Memory B cell (primary cell): ENCODE results near the gene ACOT6.
A peak's percentile ranks its signal among the peaks of the same experiment; 100 is the strongest.
"Not testable (repeated sequence)": the region's sequence is repeated elsewhere in the genome, so short reads cannot be mapped to it uniquely, and the experiment has no call there.

Experiments used
- ATAC-seq: fragments of 150-1000 bp; cut with Tn5 transposase; 2 replicates; pipeline ENCODE4 v1.10.0; 2021; ENCODE audit warnings: low read depth, mild to moderate bottlenecking, moderate library complexity
- DNase-seq, 2 donors: peaks; one replicate each; pipeline ENCODE4 v3.0.0; 2022; ENCODE audit warnings: low spot score in 2 of 2
- H3K27ac Mint-ChIP-seq: one replicate; pipeline ENCODE4 v1.8.0; 2022; ENCODE audit warnings: mild to moderate bottlenecking, moderate library complexity, mixed read lengths
- H3K27me3 Mint-ChIP-seq: one replicate; pipeline ENCODE4 v1.8.0; 2022; ENCODE audit warnings: mixed read lengths
- H3K36me3 Mint-ChIP-seq: one replicate; pipeline ENCODE4 v1.8.0; 2022; ENCODE audit warnings: mild to moderate bottlenecking, mixed read lengths
- H3K4me1 Mint-ChIP-seq: one replicate; pipeline ENCODE4 v1.8.0; 2022; ENCODE audit warnings: mixed read lengths
- H3K4me3 Mint-ChIP-seq: one replicate; pipeline ENCODE4 v1.8.0; 2022; ENCODE audit warnings: mild to moderate bottlenecking, moderate library complexity, mixed read lengths
- H3K9me3 Mint-ChIP-seq: one replicate; pipeline ENCODE4 v1.8.0; 2022; ENCODE audit warnings: mixed read lengths

The ACOT6 gene, protein sequence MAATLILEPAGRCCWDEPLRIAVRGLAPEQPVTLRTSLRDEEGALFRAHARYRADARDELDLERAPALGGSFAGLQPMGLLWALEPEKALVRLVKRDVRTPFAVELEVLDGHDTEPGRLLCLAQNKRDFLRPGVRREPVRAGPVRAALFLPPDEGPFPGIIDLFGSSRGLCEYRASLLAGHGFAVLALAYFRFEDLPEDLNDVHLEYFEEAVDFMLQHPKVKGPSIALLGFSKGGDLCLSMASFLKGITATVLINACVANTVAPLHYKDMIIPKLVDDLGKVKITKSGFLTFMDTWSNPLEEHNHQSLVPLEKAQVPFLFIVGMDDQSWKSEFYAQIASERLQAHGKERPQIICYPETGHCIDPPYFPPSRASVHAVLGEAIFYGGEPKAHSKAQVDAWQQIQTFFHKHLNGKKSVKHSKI

DNA sequence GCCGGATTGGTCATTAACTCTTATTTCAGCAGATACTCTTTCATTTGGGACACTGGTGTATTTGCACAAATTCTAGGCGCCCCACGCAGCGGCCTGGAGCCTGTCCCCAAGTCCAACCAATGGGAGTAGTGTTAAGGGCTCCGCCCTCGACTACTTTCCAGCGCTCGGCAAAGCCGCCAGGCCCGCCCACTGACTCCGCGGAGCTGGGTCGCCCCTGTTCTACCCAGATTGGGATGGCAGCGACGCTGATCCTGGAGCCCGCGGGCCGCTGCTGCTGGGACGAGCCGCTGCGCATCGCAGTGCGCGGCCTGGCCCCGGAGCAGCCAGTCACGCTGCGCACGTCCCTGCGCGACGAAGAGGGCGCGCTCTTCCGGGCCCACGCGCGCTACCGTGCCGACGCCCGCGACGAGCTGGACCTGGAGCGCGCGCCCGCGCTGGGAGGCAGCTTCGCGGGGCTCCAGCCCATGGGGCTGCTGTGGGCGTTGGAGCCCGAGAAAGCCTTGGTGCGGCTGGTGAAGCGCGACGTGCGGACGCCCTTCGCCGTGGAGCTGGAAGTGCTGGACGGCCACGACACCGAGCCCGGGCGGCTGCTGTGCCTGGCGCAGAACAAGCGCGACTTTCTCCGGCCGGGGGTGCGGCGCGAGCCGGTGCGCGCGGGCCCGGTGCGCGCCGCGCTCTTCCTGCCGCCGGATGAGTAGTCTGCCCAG, at the start of gene ACOT6:
ACOT6 (plus strand) TSS at position 179 of the 707 bp plus-strand sequence; CDS start at position 234, 55 bp downstream.
- peak within 1 kb of the TSS; percentile 91 for H3K4me3 Mint-ChIP-seq
- peak; percentile 43 to 66 for DNase-seq
- H3K9me3 Mint-ChIP-seq, result no peaks in the 10 kb centered on the region
- H3K4me1 Mint-ChIP-seq, result no peaks in the 10 kb centered on the region
- peak within 1 kb of the TSS; percentile 81 for H3K27ac Mint-ChIP-seq
- H3K27me3 Mint-ChIP-seq, result no peaks in the 10 kb centered on the region
- H3K36me3 Mint-ChIP-seq, result no peaks in the 10 kb centered on the region
- peak; percentile 82 for ATAC-seq

DNA sequence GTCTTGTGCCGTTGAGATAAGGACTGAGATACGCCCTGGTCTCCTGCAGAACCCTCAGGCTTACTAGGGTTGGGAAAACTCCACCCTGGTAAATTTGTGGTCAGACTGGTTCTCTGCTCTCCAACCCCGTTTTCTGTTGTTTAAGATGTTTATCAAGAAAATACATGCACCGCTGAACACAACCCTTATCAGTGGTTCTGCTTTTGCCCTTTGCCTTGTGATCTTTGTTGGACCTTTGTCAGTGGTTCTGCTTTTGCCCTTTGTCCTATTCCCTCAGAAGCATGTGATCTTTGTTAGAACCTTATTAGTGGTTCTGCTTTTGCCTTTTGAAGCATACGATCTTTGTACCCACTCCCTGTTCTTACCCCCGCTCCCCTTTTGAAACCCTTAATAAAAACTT, 49.6 kb upstream of the ACOT6 start:
- not testable (repeated sequence) for H3K27me3 Mint-ChIP-seq, DNase-seq, H3K9me3 Mint-ChIP-seq, H3K27ac Mint-ChIP-seq, ATAC-seq, H3K4me1 Mint-ChIP-seq, H3K4me3 Mint-ChIP-seq
- peaks cover 16% of the 10 kb centered on the region for H3K36me3 Mint-ChIP-seq

- not testable (repeated sequence) for H3K9me3 Mint-ChIP-seq, H3K27me3 Mint-ChIP-seq, H3K4me3 Mint-ChIP-seq, ATAC-seq, DNase-seq, H3K27ac Mint-ChIP-seq
- Mint-ChIP-seq H3K4me1 (peaks cover 24% of the 10 kb centered on the region), H3K36me3 (peaks cover 16% of the 10 kb centered on the region)
These were observed 45.9 kb upstream of the ACOT6 start for GRCh38 chr14:73566431-73566830.

GRCh38 chr14:73566935-73567334, 45.4 kb upstream of the ACOT6 start:
- not testable (repeated sequence) for DNase-seq, ATAC-seq, H3K27ac Mint-ChIP-seq, H3K27me3 Mint-ChIP-seq, H3K9me3 Mint-ChIP-seq, H3K4me3 Mint-ChIP-seq
- Mint-ChIP-seq H3K36me3 (peaks cover 11% of the 10 kb centered on the region), H3K4me1 (peaks cover 24% of the 10 kb centered on the region)

DNA sequence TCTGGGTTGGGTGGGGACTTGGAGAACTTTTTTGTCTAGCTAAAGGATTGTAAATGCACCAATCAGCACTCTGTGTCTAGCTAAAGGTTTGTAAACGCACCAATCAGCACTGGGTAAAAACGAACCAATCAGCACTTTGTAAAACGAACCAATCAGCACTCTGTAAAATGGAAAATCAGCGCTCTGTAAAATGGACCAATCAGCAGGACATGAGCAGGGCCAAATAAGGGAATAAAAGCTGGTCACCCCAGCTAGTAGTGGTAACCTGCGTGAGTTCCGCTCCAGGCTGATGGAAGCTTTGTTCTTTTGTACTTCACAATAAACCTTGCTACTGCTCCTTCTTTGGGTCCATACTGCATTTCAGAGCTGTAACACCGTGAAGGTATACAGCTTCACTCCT, 45.0 kb upstream of the ACOT6 start:
- no peak overlapping the region for H3K4me3 Mint-ChIP-seq
- no peak for ATAC-seq
- no peak for DNase-seq
- peaks cover 2% of the 10 kb centered on the region for H3K9me3 Mint-ChIP-seq
- peaks cover 10% of the 10 kb centered on the region for H3K36me3 Mint-ChIP-seq
- H3K27ac Mint-ChIP-seq, result peak overlapping the region; percentile 94
- no peaks in the 10 kb centered on the region for H3K27me3 Mint-ChIP-seq
- H3K4me1 Mint-ChIP-seq, result peaks cover 24% of the 10 kb centered on the region

- peaks cover 24% of the 10 kb centered on the region for H3K4me1 Mint-ChIP-seq
- peaks cover 8% of the 10 kb centered on the region for H3K36me3 Mint-ChIP-seq
- H3K9me3 Mint-ChIP-seq, result no peaks in the 10 kb centered on the region
- DNase-seq (no peak), ATAC-seq (no peak)
- no peaks in the 10 kb centered on the region for H3K27me3 Mint-ChIP-seq
- peak overlapping the region; percentile 94 for H3K27ac Mint-ChIP-seq
- peak overlapping the region; percentile 96 for H3K4me3 Mint-ChIP-seq
These were observed 44.1 kb upstream of the ACOT6 start for GRCh38 chr14:73567951-73568885.

DNA sequence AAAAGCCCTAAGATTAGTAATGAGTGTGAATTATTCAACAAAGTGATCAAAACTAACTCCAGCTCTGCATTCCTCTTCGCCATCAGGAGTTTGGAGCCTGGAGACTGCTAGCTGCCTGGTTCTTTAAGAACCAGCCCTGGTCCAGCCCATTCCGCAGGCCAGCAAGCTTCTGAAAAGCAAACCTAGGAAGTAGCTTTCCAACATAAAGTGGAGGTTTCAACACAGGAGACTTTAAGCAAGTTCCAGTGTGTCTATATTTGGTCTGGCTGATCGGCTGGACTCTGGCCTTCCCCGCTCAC, 43.5 kb upstream of the ACOT6 start:
- DNase-seq, result peak in 1 of 2 donors; percentile 27
- H3K27ac Mint-ChIP-seq, result peak overlapping the region; percentile 94
- not testable (repeated sequence) for H3K36me3 Mint-ChIP-seq, ATAC-seq, H3K27me3 Mint-ChIP-seq, H3K9me3 Mint-ChIP-seq
- peaks cover 24% of the 10 kb centered on the region for H3K4me1 Mint-ChIP-seq
- peak overlapping the region; percentile 96 for H3K4me3 Mint-ChIP-seq

DNA sequence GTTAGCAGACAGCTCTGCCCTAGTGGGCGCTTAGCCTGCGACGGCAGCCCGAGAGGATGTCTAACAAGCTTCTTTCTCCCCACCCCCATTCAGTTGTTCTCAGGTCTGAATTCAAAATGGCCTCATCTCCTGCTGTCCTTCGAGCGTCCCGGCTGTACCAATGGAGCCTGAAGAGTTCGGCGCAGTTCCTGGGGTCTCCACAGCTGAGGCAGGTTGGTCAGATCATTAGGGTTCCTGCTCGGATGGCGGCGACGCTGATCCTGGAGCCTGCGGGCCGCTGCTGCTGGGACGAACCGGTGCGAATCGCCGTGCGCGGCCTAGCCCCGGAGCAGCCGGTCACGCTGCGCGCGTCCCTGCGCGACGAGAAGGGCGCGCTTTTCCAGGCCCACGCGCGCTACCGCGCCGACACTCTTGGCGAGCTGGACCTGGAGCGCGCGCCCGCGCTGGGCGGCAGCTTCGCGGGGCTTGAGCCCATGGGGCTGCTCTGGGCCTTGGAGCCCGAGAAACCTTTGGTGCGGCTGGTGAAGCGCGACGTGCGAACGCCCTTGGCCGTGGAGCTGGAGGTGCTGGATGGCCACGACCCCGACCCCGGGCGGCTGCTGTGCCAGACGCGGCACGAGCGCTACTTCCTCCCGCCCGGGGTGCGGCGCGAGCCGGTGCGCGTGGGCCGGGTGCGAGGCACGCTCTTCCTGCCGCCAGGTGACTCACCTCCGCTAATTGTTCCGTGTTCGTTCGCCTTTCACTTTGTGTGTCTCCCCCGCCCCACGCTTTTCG, 42.9 kb upstream of the ACOT6 start, which contains the start of gene ACOT2:
ACOT2 (plus strand) TSS at position 29 of the 774 bp plus-strand sequence; CDS start at position 57, 28 bp downstream.
- Mint-ChIP-seq H3K4me3 (peak within 1 kb of the TSS; percentile 96), H3K4me1 (peaks cover 24% of the 10 kb centered on the region), H3K27ac (peak within 1 kb of the TSS; percentile 94)
- not testable (repeated sequence) for H3K9me3 Mint-ChIP-seq, H3K36me3 Mint-ChIP-seq, H3K27me3 Mint-ChIP-seq
- peak; percentile 59 to 61 for DNase-seq
- peak; percentile 68 for ATAC-seq

DNA sequence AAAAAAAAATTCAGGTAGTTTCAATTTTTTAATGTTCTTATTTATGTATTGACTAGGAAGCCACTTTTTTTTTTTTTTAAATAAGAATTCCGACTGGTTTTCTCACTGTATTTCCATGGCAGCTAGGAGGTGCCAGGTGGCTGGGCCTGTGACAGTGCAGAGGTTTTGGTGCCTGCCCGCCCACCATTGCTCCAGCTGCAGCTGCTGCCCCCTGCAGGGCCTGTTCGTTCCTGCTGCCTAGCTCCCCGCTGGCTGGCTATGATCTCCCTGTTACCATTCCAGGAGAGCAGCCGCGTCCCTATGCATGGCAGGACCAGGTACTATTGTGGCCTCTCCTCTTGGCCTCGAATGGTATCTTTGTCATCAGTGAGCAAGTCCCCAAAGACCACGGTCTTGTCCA, 41.4 kb upstream of the ACOT6 start:
- Mint-ChIP-seq H3K4me1 (peaks cover 20% of the 10 kb centered on the region), H3K27ac (peak overlapping the region; percentile 50), H3K4me3 (peak overlapping the region; percentile 44)
- ATAC-seq, result peak; percentile 67
- not testable (repeated sequence) for H3K36me3 Mint-ChIP-seq, H3K27me3 Mint-ChIP-seq, H3K9me3 Mint-ChIP-seq
- peak; percentile 64 to 67 for DNase-seq

- H3K4me3 Mint-ChIP-seq, H3K27ac Mint-ChIP-seq: not testable (repeated sequence)
These were observed 39.3 kb upstream of the ACOT6 start for GRCh38 chr14:73573034-73573433.

DNA sequence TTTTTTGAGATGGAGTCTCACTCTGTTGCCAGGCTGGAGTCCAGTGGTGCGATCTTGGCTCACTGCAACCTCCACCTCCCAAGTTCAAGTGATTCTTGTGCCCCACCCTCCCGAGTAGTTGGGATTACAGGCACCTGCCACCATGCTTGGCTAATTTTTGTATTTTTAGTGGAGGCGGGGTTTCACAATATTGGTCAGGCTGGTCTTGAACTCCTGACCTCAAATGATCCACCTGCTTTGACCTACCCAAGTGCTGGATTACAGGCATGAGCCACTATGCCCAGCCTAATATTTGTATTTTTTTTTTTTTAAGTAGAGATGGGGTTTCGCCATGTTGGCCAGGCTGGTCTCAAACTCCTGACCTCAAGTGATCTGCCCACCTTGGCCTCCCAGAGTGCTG, 38.6 kb upstream of the ACOT6 start:
- not testable (repeated sequence) for DNase-seq, H3K4me1 Mint-ChIP-seq, H3K27me3 Mint-ChIP-seq, H3K9me3 Mint-ChIP-seq, ATAC-seq, H3K27ac Mint-ChIP-seq, H3K4me3 Mint-ChIP-seq
- peaks cover 11% of the 10 kb centered on the region for H3K36me3 Mint-ChIP-seq

More at GRCh38 chr14:73573034-73573433, 39.3 kb upstream of the ACOT6 start:
- not testable (repeated sequence) for H3K9me3 Mint-ChIP-seq, DNase-seq, H3K27me3 Mint-ChIP-seq, ATAC-seq
- Mint-ChIP-seq H3K36me3 (peaks cover 11% of the 10 kb centered on the region), H3K4me1 (peaks cover 15% of the 10 kb centered on the region)

DNA sequence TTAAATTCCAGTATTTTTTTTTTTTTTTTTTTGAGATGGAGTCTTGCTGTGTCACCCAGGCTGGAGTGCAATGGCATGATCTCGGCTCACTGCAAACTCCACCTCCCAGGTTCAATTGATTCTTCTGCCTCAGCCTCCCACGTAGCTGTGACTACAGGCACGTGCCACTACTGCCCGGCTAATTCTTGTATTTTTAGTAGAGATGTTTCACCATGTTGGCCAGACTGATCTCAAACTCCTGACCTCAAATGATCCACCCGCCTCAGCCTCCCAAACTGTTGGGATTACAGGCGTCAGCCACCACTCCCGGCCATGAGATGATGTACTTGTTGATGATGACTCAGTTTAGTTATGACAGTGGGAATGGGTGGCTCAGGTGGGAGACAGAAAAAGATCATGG, 38.1 kb upstream of the ACOT6 start:
- H3K27ac Mint-ChIP-seq, H3K9me3 Mint-ChIP-seq, H3K4me3 Mint-ChIP-seq, H3K27me3 Mint-ChIP-seq, H3K4me1 Mint-ChIP-seq, ATAC-seq, DNase-seq: not testable (repeated sequence)
- peaks cover 11% of the 10 kb centered on the region for H3K36me3 Mint-ChIP-seq

- no peak overlapping the region for H3K27ac Mint-ChIP-seq
- no peak overlapping the region for H3K4me3 Mint-ChIP-seq
- ATAC-seq, result no peak
- no peaks in the 10 kb centered on the region for H3K4me1 Mint-ChIP-seq
- no peaks in the 10 kb centered on the region for H3K9me3 Mint-ChIP-seq
- DNase-seq, result no peak
- H3K27me3 Mint-ChIP-seq, result no peaks in the 10 kb centered on the region
- H3K36me3 Mint-ChIP-seq, result peaks cover 21% of the 10 kb centered on the region
These were observed 35.9 kb upstream of the ACOT6 start for GRCh38 chr14:73576391-73576790.
